Astrocyte (in vitro differentiated cells and primary cell): Measurements from ENCODE around the gene ADGRG2. TPM values are rescaled to one million over a fixed set of nuclear protein-coding genes. Genes with fewer than 3 reads are reported as not detected.

Experiments used
- DNase-seq: peaks from one replicate; pipeline ENCODE4 v3.0.0-alpha.2; 2010; ENCODE audit warnings: low read depth
- FAIRE-seq: peaks from 2 replicates; lab custom pipeline; 2011; peaks lifted over from hg19 to GRCh38; lab: Jason Lieb, UNC
- H2AFZ ChIP-seq: 2 replicates; pipeline ENCODE4 v1.6.0; 2012; ENCODE audit warnings: low read depth, low read length, inconsistent platforms
- H3K27ac ChIP-seq: 2 replicates; pipeline ENCODE4 v1.5.1; 2011; ENCODE audit warnings: low read depth, low read length, inconsistent platforms
- H3K27me3 ChIP-seq: 2 replicates; pipeline ENCODE4 v1.6.0; 2011; ENCODE audit warnings: low read length, inconsistent platforms; ENCODE audit not compliant: insufficient read depth
- H3K36me3 ChIP-seq: 2 replicates; pipeline ENCODE4 v1.5.1; 2011; ENCODE audit warnings: low read length, inconsistent platforms; ENCODE audit not compliant: insufficient read depth
- H3K4me1 ChIP-seq: 2 replicates; pipeline ENCODE4 v1.5.1; 2011; ENCODE audit warnings: low read length, inconsistent platforms; ENCODE audit not compliant: insufficient read depth
- H3K4me2 ChIP-seq: 2 replicates; pipeline ENCODE4 v1.6.0; 2012; ENCODE audit warnings: low read length, inconsistent platforms
- H3K4me3 ChIP-seq: 2 replicates; pipeline ENCODE4 v1.5.1; 2011; ENCODE audit warnings: low read depth, mild to moderate bottlenecking, low read length, inconsistent platforms; ENCODE audit not compliant: insufficient read depth
- H3K79me2 ChIP-seq: 2 replicates; pipeline ENCODE4 v1.6.0; 2012; ENCODE audit warnings: mild to moderate bottlenecking, low read length, inconsistent platforms; ENCODE audit not compliant: insufficient read depth
- H3K9ac ChIP-seq: 2 replicates; pipeline ENCODE4 v1.6.0; 2012; ENCODE audit warnings: mild to moderate bottlenecking, low read length, inconsistent platforms
- H3K9me3 ChIP-seq: 2 replicates; pipeline ENCODE4 v1.5.1; 2012; ENCODE audit warnings: low read depth, mild to moderate bottlenecking, low read length, inconsistent platforms; ENCODE audit not compliant: insufficient read depth
- H4K20me1 ChIP-seq: 2 replicates; pipeline ENCODE4 v1.6.0; 2012; ENCODE audit warnings: low read length, inconsistent platforms; ENCODE audit not compliant: insufficient read depth
- H3K27ac Mint-ChIP-seq: one replicate; pipeline ENCODE4 v1.8.0; 2021; ENCODE audit warnings: mild to moderate bottlenecking, mixed read lengths; ENCODE audit not compliant: unreplicated experiment
- H3K27me3 Mint-ChIP-seq: one replicate; pipeline ENCODE4 v1.8.0; 2021; ENCODE audit warnings: low read depth, mixed read lengths; ENCODE audit not compliant: unreplicated experiment
- H3K36me3 Mint-ChIP-seq: one replicate; pipeline ENCODE4 v1.8.0; 2021; ENCODE audit warnings: low read depth, mixed read lengths; ENCODE audit not compliant: unreplicated experiment
- H3K4me1 Mint-ChIP-seq: one replicate; pipeline ENCODE4 v1.8.0; 2021; ENCODE audit warnings: low read depth, mixed read lengths; ENCODE audit not compliant: unreplicated experiment
- H3K4me3 Mint-ChIP-seq: one replicate; pipeline ENCODE4 v1.8.0; 2021; ENCODE audit warnings: mild to moderate bottlenecking, moderate library complexity, mixed read lengths; ENCODE audit not compliant: unreplicated experiment
- H3K9me3 Mint-ChIP-seq: one replicate; pipeline ENCODE4 v1.8.0; 2021; ENCODE audit warnings: mild to moderate bottlenecking, mixed read lengths; ENCODE audit not compliant: unreplicated experiment
- EZH2 ChIP-seq: IDR thresholded peaks from 2 replicates; pipeline ENCODE4 v1.6.1; 2012; ENCODE audit warnings: mild to moderate bottlenecking, low read length, inconsistent platforms; ENCODE audit not compliant: insufficient read depth
- total RNA-seq: library from RNA; stranded (reverse); gene quantifications from 2 replicates; pipeline ENCODE4 v1.2.1, GENCODE V29; 2021
- TF ChIP-seq, protein P1 (sequence below): IDR thresholded peaks from 2 replicates; pipeline ENCODE4 v1.5.1; 2011; ENCODE audit warnings: low read depth, mild to moderate bottlenecking, inconsistent platforms, low read length, moderate library complexity; ENCODE audit not compliant: insufficient read depth

Gene ADGRG2
- total RNA-seq, 1 donor from 2014 or later, result 0.09 TPM

DNA sequence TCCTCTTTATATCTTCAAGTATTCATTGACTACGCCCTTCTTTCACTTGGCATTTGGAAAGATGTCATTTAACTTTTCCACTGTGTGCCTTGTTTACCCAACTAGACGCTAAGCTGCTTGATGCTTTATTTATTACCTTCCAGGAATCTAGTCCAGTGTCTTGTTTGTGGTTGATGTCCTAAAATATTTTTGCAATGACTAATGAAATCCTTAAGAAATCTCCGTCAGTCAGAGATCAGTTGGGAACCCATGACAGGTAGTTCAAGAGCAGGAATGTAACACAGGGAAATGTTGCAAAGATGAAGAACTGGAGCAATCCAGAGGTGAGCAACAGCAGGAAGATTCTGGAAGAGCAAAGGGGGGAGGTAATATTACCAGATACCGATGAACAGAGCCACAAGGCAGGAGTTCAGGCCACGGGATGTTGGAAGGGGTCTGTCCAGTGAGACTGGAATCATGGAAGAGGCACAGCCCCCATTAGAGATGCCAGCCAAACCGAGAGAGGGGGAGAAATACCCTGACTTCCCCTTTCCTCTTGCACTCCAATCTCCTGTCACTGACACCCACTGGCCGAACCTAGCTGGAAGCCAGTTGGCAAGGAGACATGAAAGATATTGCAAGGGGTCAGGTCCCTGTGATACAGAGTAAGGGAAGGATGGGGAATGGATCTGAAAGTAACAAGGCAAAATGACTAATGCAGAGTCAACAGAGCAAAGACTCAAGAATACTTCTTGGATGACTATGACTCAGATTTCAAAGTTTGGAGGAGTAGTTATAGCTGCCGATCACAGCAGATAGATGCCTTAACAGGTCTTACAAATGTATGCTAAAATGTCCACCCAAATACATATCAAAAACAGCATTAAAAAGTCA, 75.7 kb downstream of the ADGRG2 start:
- no peaks in the 10 kb centered on the region for H3K4me1 ChIP-seq
- DNase-seq (peak; percentile 31), FAIRE-seq (peak; percentile 98)
- H3K27me3 Mint-ChIP-seq, result no peaks in the 10 kb centered on the region
- peaks cover 4% of the 10 kb centered on the region for H3K4me1 Mint-ChIP-seq
- H4K20me1 ChIP-seq, result no peaks in the 10 kb centered on the region
- H3K9me3 ChIP-seq, result no peaks in the 10 kb centered on the region
- H3K9me3 Mint-ChIP-seq, result no peaks in the 10 kb centered on the region
- peak overlapping the region; percentile 30 for H3K27ac Mint-ChIP-seq
- no peak overlapping the region for H3K27ac ChIP-seq
- TF ChIP-seq EZH2, result no peak
- TF ChIP-seq, protein P1, sequence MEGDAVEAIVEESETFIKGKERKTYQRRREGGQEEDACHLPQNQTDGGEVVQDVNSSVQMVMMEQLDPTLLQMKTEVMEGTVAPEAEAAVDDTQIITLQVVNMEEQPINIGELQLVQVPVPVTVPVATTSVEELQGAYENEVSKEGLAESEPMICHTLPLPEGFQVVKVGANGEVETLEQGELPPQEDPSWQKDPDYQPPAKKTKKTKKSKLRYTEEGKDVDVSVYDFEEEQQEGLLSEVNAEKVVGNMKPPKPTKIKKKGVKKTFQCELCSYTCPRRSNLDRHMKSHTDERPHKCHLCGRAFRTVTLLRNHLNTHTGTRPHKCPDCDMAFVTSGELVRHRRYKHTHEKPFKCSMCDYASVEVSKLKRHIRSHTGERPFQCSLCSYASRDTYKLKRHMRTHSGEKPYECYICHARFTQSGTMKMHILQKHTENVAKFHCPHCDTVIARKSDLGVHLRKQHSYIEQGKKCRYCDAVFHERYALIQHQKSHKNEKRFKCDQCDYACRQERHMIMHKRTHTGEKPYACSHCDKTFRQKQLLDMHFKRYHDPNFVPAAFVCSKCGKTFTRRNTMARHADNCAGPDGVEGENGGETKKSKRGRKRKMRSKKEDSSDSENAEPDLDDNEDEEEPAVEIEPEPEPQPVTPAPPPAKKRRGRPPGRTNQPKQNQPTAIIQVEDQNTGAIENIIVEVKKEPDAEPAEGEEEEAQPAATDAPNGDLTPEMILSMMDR, result no peak
- no peaks in the 10 kb centered on the region for H3K27me3 ChIP-seq
- no peaks in the 10 kb centered on the region for H3K36me3 Mint-ChIP-seq
- H3K4me2 ChIP-seq, result peak overlapping the region; percentile 12
- H3K4me3 ChIP-seq, result no peak overlapping the region
- H3K4me3 Mint-ChIP-seq, result no peak overlapping the region
- no peak overlapping the region for H3K9ac ChIP-seq
- H3K79me2 ChIP-seq, result no peaks in the 10 kb centered on the region
- no peaks in the 10 kb centered on the region for H3K36me3 ChIP-seq
- H2AFZ ChIP-seq, result no peak overlapping the region

DNA sequence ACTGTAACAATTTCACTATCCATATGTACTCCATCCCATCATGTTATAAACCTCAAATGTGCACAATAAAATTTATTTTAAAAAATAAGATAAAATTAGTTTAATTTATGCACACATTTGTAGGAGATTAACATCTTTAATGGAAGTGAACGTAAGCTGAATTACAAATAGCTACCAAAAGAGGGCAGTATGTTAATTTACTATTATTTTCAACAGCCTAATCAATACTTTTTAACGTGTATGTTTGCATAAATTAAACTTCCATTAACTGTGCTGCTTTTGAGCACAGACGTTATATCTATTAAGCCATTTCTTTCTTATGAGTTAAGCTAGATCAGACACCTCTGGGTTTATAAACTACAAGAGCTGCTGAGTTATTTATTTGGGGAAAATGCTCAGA, 81.9 kb downstream of the ADGRG2 start:
- Mint-ChIP-seq H3K9me3 (no peaks in the 10 kb centered on the region), H3K27ac (no peak overlapping the region), H3K4me1 (no peaks in the 10 kb centered on the region), H3K27me3 (no peaks in the 10 kb centered on the region), H3K36me3 (no peaks in the 10 kb centered on the region), H3K4me3 (no peak overlapping the region)
- H3K27me3 ChIP-seq, result no peaks in the 10 kb centered on the region
- DNase-seq (no peak), FAIRE-seq (no peak)
- no peak for TF ChIP-seq EZH2
- TF ChIP-seq, protein P1, result peak; percentile 17
- H3K9ac ChIP-seq, result no peak overlapping the region
- H3K4me3 ChIP-seq, result no peak overlapping the region
- H3K36me3 ChIP-seq, result no peaks in the 10 kb centered on the region
- no peaks in the 10 kb centered on the region for H4K20me1 ChIP-seq
- no peak overlapping the region for H2AFZ ChIP-seq
- H3K4me1 ChIP-seq, result no peaks in the 10 kb centered on the region
- no peak overlapping the region for H3K4me2 ChIP-seq
- no peaks in the 10 kb centered on the region for H3K9me3 ChIP-seq
- H3K79me2 ChIP-seq, result no peaks in the 10 kb centered on the region
- no peak overlapping the region for H3K27ac ChIP-seq

DNA sequence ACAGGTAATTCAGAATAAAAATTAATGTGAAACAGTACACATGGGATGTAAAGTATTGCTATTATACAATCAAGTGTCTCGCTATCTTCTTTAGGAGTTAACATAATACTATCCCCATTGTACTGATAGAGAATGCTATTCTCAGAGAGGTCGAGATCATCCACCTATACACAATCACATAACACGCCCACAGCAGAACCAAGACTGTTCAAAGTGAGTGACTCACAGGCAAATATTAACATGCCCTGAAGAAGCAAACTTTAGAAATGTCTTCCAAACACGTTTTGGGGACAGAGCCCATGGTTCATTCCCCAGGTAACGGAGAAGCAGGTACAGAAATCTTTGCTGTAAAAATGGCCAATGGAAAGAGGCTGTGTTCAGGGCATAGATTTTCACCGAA, 88.2 kb downstream of the ADGRG2 start:
- FAIRE-seq (peak; percentile 26), DNase-seq (no peak)
- Histone ChIP-seq H2AFZ (no peak overlapping the region), H4K20me1 (no peaks in the 10 kb centered on the region), H3K27ac (no peak overlapping the region), H3K9ac (no peak overlapping the region), H3K4me2 (no peak overlapping the region), H3K79me2 (no peaks in the 10 kb centered on the region), H3K27me3 (no peaks in the 10 kb centered on the region), H3K9me3 (no peaks in the 10 kb centered on the region), H3K4me1 (no peaks in the 10 kb centered on the region), H3K36me3 (no peaks in the 10 kb centered on the region), H3K4me3 (no peak overlapping the region)
- no peaks in the 10 kb centered on the region for H3K9me3 Mint-ChIP-seq
- H3K4me3 Mint-ChIP-seq, result no peak overlapping the region
- TF ChIP-seq, protein P1, result no peak
- TF ChIP-seq EZH2, result no peak
- no peaks in the 10 kb centered on the region for H3K4me1 Mint-ChIP-seq
- no peaks in the 10 kb centered on the region for H3K36me3 Mint-ChIP-seq
- H3K27ac Mint-ChIP-seq, result no peak overlapping the region
- H3K27me3 Mint-ChIP-seq, result no peaks in the 10 kb centered on the region
